ENCODE measurements around the gene WWOX. TPM values are rescaled to one million over a fixed set of nuclear protein-coding genes. Genes with fewer than 3 reads are reported as not detected.

WWOX gene
- total RNA-seq, 1 donor from 2014 or later, result 8.9 TPM

- H3K36me3 ChIP-seq, result no peaks in the 10 kb centered on the region
- intact Hi-C loops (cut with micrococcal nuclease), result no loop called here
- no peak for DNase-seq
Observed at GRCh38 chr16:78962457-78962929, 863.0 kb downstream of the WWOX start.

GRCh38 chr16:78967948-78968347, 868.5 kb downstream of the WWOX start:
- Histone ChIP-seq H3K27me3 (ENCODE audit: low read depth) (no peaks in the 10 kb centered on the region), H3K4me1 (no peaks in the 10 kb centered on the region), H3K27ac (replicated peaks) (no peak overlapping the region), H3K9me3 (replicated peaks) (peaks cover 11% of the 10 kb centered on the region), H3K36me3 (no peaks in the 10 kb centered on the region), H3K4me3 (no peak overlapping the region)
- TF ChIP-seq CTCF (IDR thresholded peaks at IDR 0.05; ENCODE audit: borderline replicate concordance), result no peak
- intact Hi-C loops (cut with micrococcal nuclease), result no loop called here
- no peak for DNase-seq

More at GRCh38 chr16:78962457-78962929, 863.0 kb downstream of the WWOX start:
- no peaks in the 10 kb centered on the region for H3K4me1 ChIP-seq
- no peak overlapping the region for H3K4me3 ChIP-seq
- no peak for TF ChIP-seq CTCF (IDR thresholded peaks at IDR 0.05; ENCODE audit: borderline replicate concordance)
- no peaks in the 10 kb centered on the region for H3K27me3 ChIP-seq (ENCODE audit: low read depth)
- peaks cover 11% of the 10 kb centered on the region for H3K9me3 ChIP-seq (replicated peaks)
- H3K27ac ChIP-seq (replicated peaks), result no peak overlapping the region

- intact Hi-C loops (cut with micrococcal nuclease), result no loop called here
- H3K27ac ChIP-seq (replicated peaks), result no peak overlapping the region
- H3K36me3 ChIP-seq, result no peaks in the 10 kb centered on the region
- no peak overlapping the region for H3K4me3 ChIP-seq
- no peaks in the 10 kb centered on the region for H3K4me1 ChIP-seq
- no peak for TF ChIP-seq CTCF (IDR thresholded peaks at IDR 0.05; ENCODE audit: borderline replicate concordance)
- no peaks in the 10 kb centered on the region for H3K9me3 ChIP-seq (replicated peaks)
- H3K27me3 ChIP-seq (ENCODE audit: low read depth), result no peaks in the 10 kb centered on the region
- DNase-seq, result no peak
Observed at GRCh38 chr16:78969721-78970120, 870.3 kb downstream of the WWOX start.

GRCh38 chr16:78970650-78971049, 871.2 kb downstream of the WWOX start:
- H3K27me3 ChIP-seq (ENCODE audit: low read depth), result no peaks in the 10 kb centered on the region
- H3K4me1 ChIP-seq, result no peaks in the 10 kb centered on the region
- no peak overlapping the region for H3K27ac ChIP-seq (replicated peaks)
- H3K36me3 ChIP-seq, result no peaks in the 10 kb centered on the region
- no peaks in the 10 kb centered on the region for H3K9me3 ChIP-seq (replicated peaks)
- DNase-seq, result no peak
- H3K4me3 ChIP-seq, result no peak overlapping the region
- TF ChIP-seq CTCF (IDR thresholded peaks at IDR 0.05; ENCODE audit: borderline replicate concordance), result no peak
- intact Hi-C loops (cut with micrococcal nuclease), result no loop called here

DNA sequence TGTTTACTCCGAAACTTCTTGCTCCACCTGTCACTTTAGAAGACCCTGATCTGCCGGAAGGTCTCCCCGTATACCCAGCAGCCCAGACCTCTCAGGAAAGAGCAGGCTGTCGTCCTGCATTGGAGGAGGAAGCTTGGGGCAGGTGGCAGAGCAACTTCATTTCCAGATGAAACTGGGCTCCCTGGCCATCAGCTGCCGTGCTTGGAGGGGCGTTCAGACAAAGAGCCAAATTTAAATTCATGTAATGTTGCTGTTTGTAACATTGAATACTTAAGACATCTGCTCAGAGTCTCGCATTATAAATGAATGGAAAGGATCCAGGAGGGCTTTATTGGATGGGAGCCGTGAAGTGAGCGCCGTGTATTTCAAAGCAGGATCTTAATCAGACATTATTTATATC, 872.6 kb downstream of the WWOX start:
- H3K27ac ChIP-seq (replicated peaks), result no peak overlapping the region
- no peaks in the 10 kb centered on the region for H3K27me3 ChIP-seq (ENCODE audit: low read depth)
- H3K36me3 ChIP-seq, result no peaks in the 10 kb centered on the region
- H3K4me3 ChIP-seq, result no peak overlapping the region
- intact Hi-C loops (cut with micrococcal nuclease), result no loop called here
- no peaks in the 10 kb centered on the region for H3K4me1 ChIP-seq
- DNase-seq, result no peak
- TF ChIP-seq CTCF (IDR thresholded peaks at IDR 0.05; ENCODE audit: borderline replicate concordance), result no peak
- no peaks in the 10 kb centered on the region for H3K9me3 ChIP-seq (replicated peaks)

- no peak for DNase-seq
- TF ChIP-seq CTCF (IDR thresholded peaks at IDR 0.05; ENCODE audit: borderline replicate concordance), result no peak
- Histone ChIP-seq H3K36me3 (no peaks in the 10 kb centered on the region), H3K27me3 (ENCODE audit: low read depth) (no peaks in the 10 kb centered on the region), H3K4me3 (peak overlapping the region; percentile 26), H3K4me1 (no peaks in the 10 kb centered on the region), H3K9me3 (replicated peaks) (no peaks in the 10 kb centered on the region), H3K27ac (replicated peaks) (no peak overlapping the region)
- intact Hi-C loops (cut with micrococcal nuclease), result no loop called here
Observed at GRCh38 chr16:78972986-78973385, 873.5 kb downstream of the WWOX start.

Data from left ventricle myocardium inferior (tissue), 1 donor.